Measurements from ENCODE around the gene SBF2.

The SBF2 gene

GRCh38 chr11:9783986-9784385, 510.0 kb downstream of the SBF2 start:
- no peak overlapping the region for H3K9ac ChIP-seq (ENCODE audit: low read length)
- no peaks in the 10 kb centered on the region for H3K9me3 ChIP-seq (ENCODE audit: control insufficient read depth, insufficient read depth, low read depth, low read length)
- no peaks in the 10 kb centered on the region for H3K4me1 ChIP-seq (ENCODE audit: control insufficient read depth, insufficient read depth, low read length)
- H3K36me3 ChIP-seq (ENCODE audit: control insufficient read depth, insufficient read depth, low read length): peaks cover 57% of the 10 kb centered on the region
- no peaks in the 10 kb centered on the region for H3K27me3 ChIP-seq (ENCODE audit: control insufficient read depth, insufficient read depth, low read length)
- no peak overlapping the region for H3K27ac ChIP-seq (ENCODE audit: low read depth, low read length)
- H3K4me3 ChIP-seq (ENCODE audit: low read depth, low read length): no peak overlapping the region

- Histone ChIP-seq H3K4me3 (ENCODE audit: low read depth, low read length) (no peak overlapping the region), H3K4me1 (ENCODE audit: control insufficient read depth, insufficient read depth, low read length) (peaks cover 16% of the 10 kb centered on the region), H3K9ac (ENCODE audit: low read length) (no peak overlapping the region), H3K27ac (ENCODE audit: low read depth, low read length) (no peak overlapping the region), H3K36me3 (ENCODE audit: control insufficient read depth, insufficient read depth, low read length) (peaks cover 35% of the 10 kb centered on the region), H3K9me3 (ENCODE audit: control insufficient read depth, insufficient read depth, low read depth, low read length) (no peaks in the 10 kb centered on the region), H3K27me3 (ENCODE audit: control insufficient read depth, insufficient read depth, low read length) (no peaks in the 10 kb centered on the region)
Observed at GRCh38 chr11:9780929-9781328, 513.1 kb downstream of the SBF2 start.

GRCh38 chr11:9777525-9777924, 516.5 kb downstream of the SBF2 start:
- no peaks in the 10 kb centered on the region for H3K9me3 ChIP-seq (ENCODE audit: control insufficient read depth, insufficient read depth, low read depth, low read length)
- H3K27me3 ChIP-seq (ENCODE audit: control insufficient read depth, insufficient read depth, low read length): no peaks in the 10 kb centered on the region
- peaks cover 30% of the 10 kb centered on the region for H3K4me1 ChIP-seq (ENCODE audit: control insufficient read depth, insufficient read depth, low read length)
- no peak overlapping the region for H3K4me3 ChIP-seq (ENCODE audit: low read depth, low read length)
- peaks cover 23% of the 10 kb centered on the region for H3K36me3 ChIP-seq (ENCODE audit: control insufficient read depth, insufficient read depth, low read length)
- H3K9ac ChIP-seq (ENCODE audit: low read length): no peak overlapping the region
- H3K27ac ChIP-seq (ENCODE audit: low read depth, low read length): no peak overlapping the region

GRCh38 chr11:9777066-9777465, 517.0 kb downstream of the SBF2 start:
- no peak overlapping the region for H3K27ac ChIP-seq (ENCODE audit: low read depth, low read length)
- no peak overlapping the region for H3K4me3 ChIP-seq (ENCODE audit: low read depth, low read length)
- no peaks in the 10 kb centered on the region for H3K27me3 ChIP-seq (ENCODE audit: control insufficient read depth, insufficient read depth, low read length)
- H3K4me1 ChIP-seq (ENCODE audit: control insufficient read depth, insufficient read depth, low read length): peaks cover 30% of the 10 kb centered on the region
- H3K36me3 ChIP-seq (ENCODE audit: control insufficient read depth, insufficient read depth, low read length): peaks cover 23% of the 10 kb centered on the region
- H3K9ac ChIP-seq (ENCODE audit: low read length): no peak overlapping the region
- no peaks in the 10 kb centered on the region for H3K9me3 ChIP-seq (ENCODE audit: control insufficient read depth, insufficient read depth, low read depth, low read length)

- no peaks in the 10 kb centered on the region for H3K27me3 ChIP-seq (ENCODE audit: control insufficient read depth, insufficient read depth, low read length)
Observed at GRCh38 chr11:9776203-9776602, 517.8 kb downstream of the SBF2 start.

GRCh38 chr11:9775398-9775779, 518.6 kb downstream of the SBF2 start:
- no peaks in the 10 kb centered on the region for H3K9me3 ChIP-seq (ENCODE audit: control insufficient read depth, insufficient read depth, low read depth, low read length)
- peaks cover 12% of the 10 kb centered on the region for H3K36me3 ChIP-seq (ENCODE audit: control insufficient read depth, insufficient read depth, low read length)
- no peak overlapping the region for H3K27ac ChIP-seq (ENCODE audit: low read depth, low read length)
- H3K4me1 ChIP-seq (ENCODE audit: control insufficient read depth, insufficient read depth, low read length): peaks cover 30% of the 10 kb centered on the region
- H3K9ac ChIP-seq (ENCODE audit: low read length): no peak overlapping the region
- no peak overlapping the region for H3K4me3 ChIP-seq (ENCODE audit: low read depth, low read length)
- no peaks in the 10 kb centered on the region for H3K27me3 ChIP-seq (ENCODE audit: control insufficient read depth, insufficient read depth, low read length)

More at GRCh38 chr11:9776203-9776602, 517.8 kb downstream of the SBF2 start:
- Histone ChIP-seq H3K9me3 (ENCODE audit: control insufficient read depth, insufficient read depth, low read depth, low read length) (no peaks in the 10 kb centered on the region), H3K36me3 (ENCODE audit: control insufficient read depth, insufficient read depth, low read length) (peaks cover 20% of the 10 kb centered on the region), H3K4me3 (ENCODE audit: low read depth, low read length) (no peak overlapping the region), H3K27ac (ENCODE audit: low read depth, low read length) (no peak overlapping the region), H3K9ac (ENCODE audit: low read length) (no peak overlapping the region), H3K4me1 (ENCODE audit: control insufficient read depth, insufficient read depth, low read length) (peaks cover 30% of the 10 kb centered on the region)

- H3K27ac ChIP-seq (ENCODE audit: low read depth, low read length): no peak overlapping the region
Observed at GRCh38 chr11:9774591-9775397, 519.2 kb downstream of the SBF2 start.

GRCh38 chr11:9774109-9774508, 519.9 kb downstream of the SBF2 start:
- H3K27ac ChIP-seq (ENCODE audit: low read depth, low read length): no peak overlapping the region
- no peaks in the 10 kb centered on the region for H3K9me3 ChIP-seq (ENCODE audit: control insufficient read depth, insufficient read depth, low read depth, low read length)
- H3K36me3 ChIP-seq (ENCODE audit: control insufficient read depth, insufficient read depth, low read length): no peaks in the 10 kb centered on the region
- no peak overlapping the region for H3K9ac ChIP-seq (ENCODE audit: low read length)
- H3K4me3 ChIP-seq (ENCODE audit: low read depth, low read length): no peak overlapping the region
- H3K27me3 ChIP-seq (ENCODE audit: control insufficient read depth, insufficient read depth, low read length): no peaks in the 10 kb centered on the region
- H3K4me1 ChIP-seq (ENCODE audit: control insufficient read depth, insufficient read depth, low read length): peaks cover 30% of the 10 kb centered on the region

More at GRCh38 chr11:9774591-9775397, 519.2 kb downstream of the SBF2 start:
- Histone ChIP-seq H3K36me3 (ENCODE audit: control insufficient read depth, insufficient read depth, low read length) (peaks cover 6% of the 10 kb centered on the region), H3K9me3 (ENCODE audit: control insufficient read depth, insufficient read depth, low read depth, low read length) (no peaks in the 10 kb centered on the region), H3K27me3 (ENCODE audit: control insufficient read depth, insufficient read depth, low read length) (no peaks in the 10 kb centered on the region), H3K9ac (ENCODE audit: low read length) (no peak overlapping the region), H3K4me3 (ENCODE audit: low read depth, low read length) (no peak overlapping the region), H3K4me1 (ENCODE audit: control insufficient read depth, insufficient read depth, low read length) (peaks cover 30% of the 10 kb centered on the region)

- Histone ChIP-seq H3K27me3 (ENCODE audit: control insufficient read depth, insufficient read depth, low read length) (no peaks in the 10 kb centered on the region), H3K9me3 (ENCODE audit: control insufficient read depth, insufficient read depth, low read depth, low read length) (no peaks in the 10 kb centered on the region)
Observed at GRCh38 chr11:9773524-9773923, 520.5 kb downstream of the SBF2 start.

GRCh38 chr11:9772218-9772617, 521.8 kb downstream of the SBF2 start:
- Histone ChIP-seq H3K36me3 (ENCODE audit: control insufficient read depth, insufficient read depth, low read length) (no peaks in the 10 kb centered on the region), H3K4me3 (ENCODE audit: low read depth, low read length) (no peak overlapping the region), H3K9ac (ENCODE audit: low read length) (no peak overlapping the region), H3K9me3 (ENCODE audit: control insufficient read depth, insufficient read depth, low read depth, low read length) (no peaks in the 10 kb centered on the region), H3K27ac (ENCODE audit: low read depth, low read length) (no peak overlapping the region), H3K27me3 (ENCODE audit: control insufficient read depth, insufficient read depth, low read length) (no peaks in the 10 kb centered on the region), H3K4me1 (ENCODE audit: control insufficient read depth, insufficient read depth, low read length) (peaks cover 25% of the 10 kb centered on the region)

More at GRCh38 chr11:9773524-9773923, 520.5 kb downstream of the SBF2 start:
- Histone ChIP-seq H3K4me3 (ENCODE audit: low read depth, low read length) (no peak overlapping the region), H3K4me1 (ENCODE audit: control insufficient read depth, insufficient read depth, low read length) (peaks cover 30% of the 10 kb centered on the region), H3K36me3 (ENCODE audit: control insufficient read depth, insufficient read depth, low read length) (no peaks in the 10 kb centered on the region), H3K9ac (ENCODE audit: low read length) (no peak overlapping the region), H3K27ac (ENCODE audit: low read depth, low read length) (no peak overlapping the region)

- Histone ChIP-seq H3K27me3 (ENCODE audit: control insufficient read depth, insufficient read depth, low read length) (no peaks in the 10 kb centered on the region), H3K36me3 (ENCODE audit: control insufficient read depth, insufficient read depth, low read length) (no peaks in the 10 kb centered on the region), H3K27ac (ENCODE audit: low read depth, low read length) (no peak overlapping the region), H3K9me3 (ENCODE audit: control insufficient read depth, insufficient read depth, low read depth, low read length) (no peaks in the 10 kb centered on the region), H3K4me1 (ENCODE audit: control insufficient read depth, insufficient read depth, low read length) (peaks cover 19% of the 10 kb centered on the region), H3K9ac (ENCODE audit: low read length) (no peak overlapping the region), H3K4me3 (ENCODE audit: low read depth, low read length) (no peak overlapping the region)
Observed at GRCh38 chr11:9771071-9771511, 522.9 kb downstream of the SBF2 start.

All from HUES6 (cell line).